Smooth muscle cell (in vitro differentiated cells): ENCODE results near the gene DDX60. TPM values are rescaled to one million over a fixed set of nuclear protein-coding genes. Genes with fewer than 3 reads are reported as not detected.

Source experiments
- DNase-seq: peaks from one replicate; lab custom pipeline; 2025; ENCODE audit not compliant: unreplicated experiment; lab: John Stamatoyannopoulos, UW
- H2AFZ ChIP-seq: fragments of 200-600 bp; sonication (generic); 2 replicates; pipeline ENCODE4 v1.6.0; 2016; ENCODE audit warnings: antibody characterized with exemption, low read depth, mild to moderate bottlenecking
- H3F3A ChIP-seq: fragments of 200-600 bp; sonication (generic); 2 replicates; pipeline ENCODE4 v1.6.0; 2017; ENCODE audit warnings: antibody characterized with exemption, low read depth
- H3K27ac ChIP-seq: fragments of 200-600 bp; sonication (generic); 2 replicates; pipeline ENCODE4 v1.5.1; 2016; ENCODE audit warnings: low read depth, mild to moderate bottlenecking
- H3K27me3 ChIP-seq: fragments of 200-600 bp; sonication (generic); 2 replicates; pipeline ENCODE4 v1.6.1; 2016; ENCODE audit warnings: low read depth, mild to moderate bottlenecking
- H3K36me3 ChIP-seq: fragments of 200-600 bp; sonication (generic); 2 replicates; pipeline ENCODE4 v1.5.1; 2016; ENCODE audit warnings: low read depth
- H3K4me1 ChIP-seq: fragments of 200-600 bp; sonication (generic); 2 replicates; pipeline ENCODE4 v1.5.1; 2016; ENCODE audit warnings: low read depth
- H3K4me2 ChIP-seq: fragments of 200-600 bp; sonication (generic); 2 replicates; pipeline ENCODE4 v1.6.0; 2016; ENCODE audit warnings: mild to moderate bottlenecking
- H3K4me3 ChIP-seq: fragments of 200-600 bp; sonication (generic); 2 replicates; pipeline ENCODE4 v1.5.1; 2016; ENCODE audit warnings: mild to moderate bottlenecking
- H3K79me2 ChIP-seq: fragments of 200-600 bp; sonication (generic); 2 replicates; pipeline ENCODE4 v1.6.0; 2016; ENCODE audit warnings: low read depth, mild to moderate bottlenecking
- H3K9ac ChIP-seq: fragments of 200-600 bp; sonication (generic); 2 replicates; pipeline ENCODE4 v1.6.0; 2016; ENCODE audit warnings: low read depth
- H3K9me3 ChIP-seq: fragments of 200-600 bp; sonication (generic); replicated peaks from 2 replicates; pipeline ENCODE4 v1.5.1; 2016; ENCODE audit warnings: low read depth
- H4K20me1 ChIP-seq: fragments of 200-600 bp; sonication (generic); 2 replicates; pipeline ENCODE4 v1.6.0; 2016; ENCODE audit warnings: low read depth
- CTCF ChIP-seq: fragments of 200-600 bp; sonication (generic); IDR thresholded peaks from 2 replicates; pipeline ENCODE4 v1.5.1; 2017; ENCODE audit warnings: borderline replicate concordance, mild to moderate bottlenecking, antibody characterized with exemption; ENCODE audit not compliant: insufficient read depth, poor library complexity, severe bottlenecking
- WGBS: methylation state at CpG from one replicate; pipeline ENCODE4 v1.1.7; 2016; ENCODE audit warnings: low lambda C conversion rate; 5-methylcytosine and 5-hydroxymethylcytosine counted together
- polyA plus RNA-seq: library from polyadenylated mRNA; unstranded; fragments of >200 nt; fragmentation: Nextera tagmentation; extraction: Ambion mirVana; gene quantifications from 2 replicates; pipeline ENCODE4 v1.2.1, GENCODE V29; 2016
- total RNA-seq: library from RNA; depleted of rRNA; stranded (reverse); fragments of >200 nt; gene quantifications from 2 replicates; pipeline ENCODE4 v1.2.3, GENCODE V29; 2014

Gene DDX60
- total RNA-seq, result 6.5 and 6.7 TPM in 2 replicates
- 0.24 and 0.87 TPM in 2 replicates for polyA plus RNA-seq

- Histone ChIP-seq H3K9ac (peak within 1 kb of the TSS; percentile 86), H3K4me1 (peaks cover 5% of the 10 kb centered on the region), H4K20me1 (no peaks in the 10 kb centered on the region), H3F3A (no peaks in the 10 kb centered on the region), H3K4me3 (peak within 1 kb of the TSS; percentile 91), H3K36me3 (no peaks in the 10 kb centered on the region), H3K79me2 (no peaks in the 10 kb centered on the region), H3K4me2 (peak within 1 kb of the TSS; percentile 87), H3K27ac (peak within 1 kb of the TSS; percentile 30), H3K9me3 (no peaks in the 10 kb centered on the region), H2AFZ (peak within 1 kb of the TSS; percentile 98), H3K27me3 (no peaks in the 10 kb centered on the region)
- peak; percentile 52 for TF ChIP-seq CTCF
- under 1% methylated on average over 37 of the region's 38 CpGs for WGBS
- peak; percentile 15 for DNase-seq
These were observed at the start of gene DDX60 for GRCh38 chr4:168318266-168318895. TSS of gene DDX60 (minus strand) at chr4:168318752. CDS start at chr4:168311259, 7,493 bp downstream.

GRCh38 chr4:168367065-168367464, 48.5 kb upstream of the DDX60 start:
- Histone ChIP-seq H3K79me2 (no peaks in the 10 kb centered on the region), H3K27ac (no peak overlapping the region), H2AFZ (no peak overlapping the region), H3K9me3 (no peaks in the 10 kb centered on the region), H3K27me3 (no peaks in the 10 kb centered on the region), H4K20me1 (no peaks in the 10 kb centered on the region), H3K4me1 (no peaks in the 10 kb centered on the region), H3K4me3 (no peak overlapping the region), H3F3A (no peaks in the 10 kb centered on the region), H3K4me2 (no peak overlapping the region), H3K36me3 (no peaks in the 10 kb centered on the region), H3K9ac (no peak overlapping the region)
- WGBS, result 91% methylated on average over 3 of the region's 3 CpGs
- no peak for DNase-seq
- no peak for TF ChIP-seq CTCF

- no peak overlapping the region for H3K27ac ChIP-seq
- H3K36me3 ChIP-seq, result no peaks in the 10 kb centered on the region
- H3F3A ChIP-seq, result no peaks in the 10 kb centered on the region
- no peaks in the 10 kb centered on the region for H3K4me1 ChIP-seq
- no peak overlapping the region for H3K9ac ChIP-seq
- H3K4me3 ChIP-seq, result no peak overlapping the region
- H3K4me2 ChIP-seq, result no peak overlapping the region
- no peak overlapping the region for H2AFZ ChIP-seq
- H3K9me3 ChIP-seq, result no peaks in the 10 kb centered on the region
- DNase-seq, result no peak
- H3K27me3 ChIP-seq, result no peaks in the 10 kb centered on the region
- H3K79me2 ChIP-seq, result no peaks in the 10 kb centered on the region
- H4K20me1 ChIP-seq, result no peaks in the 10 kb centered on the region
- WGBS, result 59% methylated on average over 4 of the region's 4 CpGs
- TF ChIP-seq CTCF, result no peak
These were observed 43.5 kb upstream of the DDX60 start for GRCh38 chr4:168362025-168362401.
